GM15510 (cell line): Measurements from ENCODE around the gene ZNF236.

Source experiments
- POLR2A ChIP-seq: IDR thresholded peaks from 3 replicates; pipeline ENCODE4 v1.6.1; 2011; ENCODE audit warnings: borderline replicate concordance; ENCODE audit not compliant: insufficient read length; ENCODE audit errors: extremely low read depth

The ZNF236 gene

DNA sequence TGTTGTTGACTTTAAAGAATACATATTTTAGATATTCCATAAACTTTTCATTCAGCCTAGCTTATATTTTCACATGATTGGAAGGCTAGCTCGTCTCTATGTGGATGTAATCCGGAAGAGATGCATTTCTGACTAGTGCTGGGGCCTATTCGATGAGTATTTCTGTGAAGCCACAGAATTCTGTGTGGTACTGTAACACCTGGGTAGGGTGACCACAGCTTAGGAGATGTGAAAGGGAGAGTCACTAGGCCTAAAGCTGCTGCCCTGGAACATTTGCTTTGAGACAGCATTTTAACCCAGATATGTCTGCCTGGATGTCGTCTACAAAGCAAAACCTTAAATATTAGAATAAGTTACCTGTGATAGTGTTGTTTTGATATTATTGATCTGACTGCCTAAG is 83.5 kb downstream of the ZNF236 start:
- TF ChIP-seq POLR2A = no peak

DNA sequence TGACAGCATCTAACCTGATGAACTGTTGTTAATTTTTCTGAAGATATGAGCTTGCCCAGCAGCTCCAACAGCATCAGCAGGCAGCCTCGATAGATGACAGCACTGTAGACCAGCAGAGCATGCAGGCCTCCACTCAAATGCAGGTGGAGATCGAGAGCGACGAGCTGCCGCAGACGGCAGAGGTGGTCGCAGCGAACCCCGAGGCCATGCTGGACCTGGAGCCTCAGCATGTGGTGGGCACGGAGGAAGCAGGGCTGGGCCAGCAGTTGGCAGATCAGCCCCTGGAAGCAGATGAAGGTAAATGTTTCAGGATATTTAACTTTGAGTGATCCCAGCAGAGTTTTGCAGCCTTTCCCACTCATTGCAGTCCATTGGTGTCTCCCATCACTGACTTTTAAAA is 85.9 kb downstream of the ZNF236 start:
- TF ChIP-seq POLR2A = no peak

DNA sequence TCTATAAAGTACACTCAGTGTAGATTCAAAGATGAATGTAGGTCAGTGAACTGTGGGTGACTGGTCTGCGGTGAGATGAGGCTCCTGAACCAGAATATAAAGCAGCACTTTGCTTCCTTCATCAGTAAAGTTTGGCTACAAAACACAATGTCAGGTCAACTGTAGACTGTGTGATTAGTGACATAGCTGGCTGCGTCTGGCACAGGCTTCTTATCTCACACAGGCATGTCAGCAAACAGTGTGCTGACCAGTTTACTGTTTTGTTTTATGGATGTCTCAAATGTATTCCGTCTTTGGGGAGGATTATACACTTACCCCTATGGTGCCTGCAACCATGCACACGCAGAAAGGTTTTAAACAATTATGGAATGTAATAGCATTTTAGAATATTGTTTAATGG is 87.1 kb downstream of the ZNF236 start:
- no peak for TF ChIP-seq POLR2A

DNA sequence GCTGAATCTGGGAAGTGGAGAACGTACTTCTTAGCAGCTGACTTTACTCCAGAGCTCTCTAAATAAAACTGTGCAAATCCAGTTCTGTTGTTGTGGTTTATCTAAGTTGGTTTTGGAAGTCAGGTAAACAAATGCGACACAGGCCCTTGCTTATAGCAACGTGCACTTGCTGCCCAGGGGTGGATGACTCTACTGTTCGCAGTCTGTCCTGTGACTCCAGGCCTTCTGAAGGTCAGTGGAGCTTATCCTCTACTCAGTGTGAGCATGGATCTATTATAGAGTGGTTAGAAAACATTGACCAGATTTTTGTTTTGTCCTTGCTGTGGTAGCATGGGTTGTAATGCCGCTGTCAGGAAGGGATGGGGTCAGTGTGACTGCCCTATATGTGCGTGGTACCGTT is 89.1 kb downstream of the ZNF236 start:
- no peak for TF ChIP-seq POLR2A

DNA sequence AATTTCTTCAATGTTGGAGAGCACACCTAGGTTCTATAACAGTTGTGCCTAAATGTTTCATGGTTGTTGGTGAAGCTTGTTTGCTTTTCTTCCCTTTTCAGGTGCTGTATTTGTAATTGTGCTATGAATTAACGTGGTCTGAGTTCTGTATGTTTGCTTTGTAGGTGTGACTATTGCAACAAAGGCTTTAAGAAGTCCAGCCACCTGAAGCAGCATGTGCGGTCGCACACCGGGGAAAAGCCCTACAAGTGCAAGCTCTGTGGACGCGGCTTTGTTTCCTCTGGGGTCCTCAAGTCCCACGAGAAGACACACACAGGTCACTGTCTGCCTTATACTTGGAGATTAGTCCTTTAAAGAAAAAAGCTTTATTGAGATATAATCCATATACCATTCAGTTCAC is 91.2 kb downstream of the ZNF236 start:
- TF ChIP-seq POLR2A = no peak

DNA sequence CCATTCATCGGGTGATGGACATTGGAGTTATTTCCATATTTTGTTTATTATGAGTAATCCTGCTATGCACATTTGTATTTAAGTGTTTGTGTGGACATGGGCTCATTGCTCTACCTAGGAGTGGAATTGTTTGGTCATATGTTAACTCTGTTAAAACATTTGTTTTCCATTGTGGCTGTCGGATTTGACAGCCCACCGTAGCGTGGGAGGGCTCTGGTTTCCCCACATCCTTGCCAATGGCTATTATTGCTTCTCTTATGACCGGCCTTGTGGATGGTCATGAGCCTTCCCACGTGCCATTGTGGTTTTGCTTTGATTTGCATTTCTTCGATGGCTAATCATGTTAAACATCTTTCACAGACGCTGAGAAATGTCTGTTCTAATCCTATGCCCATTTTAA is 92.0 kb downstream of the ZNF236 start:
- no peak for TF ChIP-seq POLR2A

GRCh38 chr18:76914796-76915195 is 92.4 kb downstream of the ZNF236 start:
- TF ChIP-seq POLR2A = no peak

DNA sequence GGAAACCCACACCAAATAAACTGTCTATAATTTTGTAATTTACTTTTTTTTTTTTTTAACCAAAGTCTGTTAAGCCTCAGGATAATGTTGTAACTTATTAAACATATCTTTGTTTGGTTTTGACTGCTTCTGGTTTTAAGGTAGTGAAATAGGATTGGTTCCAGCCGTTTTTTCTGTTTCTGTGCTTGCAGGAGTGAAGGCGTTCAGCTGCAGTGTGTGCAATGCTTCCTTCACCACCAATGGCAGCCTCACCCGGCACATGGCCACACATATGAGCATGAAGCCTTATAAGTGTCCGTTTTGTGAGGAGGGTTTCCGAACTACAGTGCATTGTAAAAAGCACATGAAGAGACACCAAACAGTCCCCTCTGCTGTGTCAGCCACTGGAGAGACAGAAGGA is 93.1 kb downstream of the ZNF236 start:
- no peak for TF ChIP-seq POLR2A

DNA sequence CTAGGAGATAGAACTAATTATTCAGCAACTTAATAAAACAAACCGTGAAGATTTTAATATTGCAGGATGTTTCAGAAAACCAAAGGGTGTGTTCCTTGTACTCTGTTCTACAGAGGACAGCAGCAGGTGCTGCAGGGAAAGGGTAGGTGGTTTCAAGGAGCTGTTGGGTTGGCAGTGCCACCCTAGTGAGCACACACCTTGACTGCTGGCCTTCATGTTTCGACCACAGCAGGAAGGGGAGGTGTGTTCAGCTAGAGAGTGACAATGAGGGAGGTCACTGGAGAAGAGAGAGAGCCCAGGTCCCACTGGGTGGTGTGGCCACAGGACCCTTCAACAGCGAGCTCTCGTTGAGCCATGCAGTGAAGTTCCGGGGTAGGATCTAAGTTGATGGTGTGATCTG is 98.6 kb downstream of the ZNF236 start:
- TF ChIP-seq POLR2A = no peak

GRCh38 chr18:76922107-76922506 is 99.8 kb downstream of the ZNF236 start:
- TF ChIP-seq POLR2A = no peak

GRCh38 chr18:76923485-76924085 is 101.2 kb downstream of the ZNF236 start:
- no peak for TF ChIP-seq POLR2A

DNA sequence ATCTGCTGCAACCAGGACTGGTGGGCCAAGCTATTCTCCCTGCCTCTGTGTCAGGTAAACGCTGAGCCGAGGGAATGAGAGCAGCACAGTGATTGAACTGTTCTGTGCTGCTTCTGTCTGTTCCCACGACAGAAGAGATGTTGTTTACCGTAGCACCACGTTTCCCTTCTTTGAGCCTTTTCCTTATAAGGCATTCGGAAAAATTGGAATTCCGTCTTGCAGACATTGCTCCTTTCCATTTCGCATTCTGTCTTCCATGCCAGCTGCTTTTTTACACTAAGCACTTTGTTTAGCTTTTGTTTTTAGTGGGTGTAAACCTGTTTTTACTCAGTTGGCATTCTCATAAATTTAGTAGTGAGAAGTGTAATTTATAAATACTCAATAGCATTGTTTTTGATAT is 103.1 kb downstream of the ZNF236 start:
- no peak for TF ChIP-seq POLR2A

DNA sequence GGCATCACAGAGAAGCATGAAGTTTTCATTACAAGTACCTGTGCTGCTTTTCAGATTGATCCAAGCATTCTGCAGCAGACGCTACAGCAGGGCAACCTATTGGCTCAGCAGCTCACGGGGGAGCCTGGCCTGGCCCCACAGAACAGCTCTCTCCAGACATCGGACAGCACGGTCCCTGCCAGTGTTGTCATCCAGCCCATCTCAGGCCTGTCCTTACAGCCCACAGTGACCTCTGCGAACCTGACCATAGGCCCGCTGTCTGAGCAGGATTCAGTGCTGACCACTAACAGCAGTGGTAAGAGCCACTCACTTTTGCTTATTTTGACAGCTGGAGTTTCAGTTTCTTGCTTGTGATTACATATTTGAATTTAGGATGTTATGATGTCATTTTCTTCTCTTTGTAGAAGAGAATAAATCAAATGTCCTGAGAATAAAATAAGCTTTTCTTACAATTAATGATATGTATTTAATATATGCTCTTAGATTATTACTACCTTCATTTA is 104.9 kb downstream of the ZNF236 start:
- TF ChIP-seq POLR2A = no peak

- no peak for TF ChIP-seq POLR2A
Measured at GRCh38 chr18:76928179-76928868, 106.0 kb downstream of the ZNF236 start.

DNA sequence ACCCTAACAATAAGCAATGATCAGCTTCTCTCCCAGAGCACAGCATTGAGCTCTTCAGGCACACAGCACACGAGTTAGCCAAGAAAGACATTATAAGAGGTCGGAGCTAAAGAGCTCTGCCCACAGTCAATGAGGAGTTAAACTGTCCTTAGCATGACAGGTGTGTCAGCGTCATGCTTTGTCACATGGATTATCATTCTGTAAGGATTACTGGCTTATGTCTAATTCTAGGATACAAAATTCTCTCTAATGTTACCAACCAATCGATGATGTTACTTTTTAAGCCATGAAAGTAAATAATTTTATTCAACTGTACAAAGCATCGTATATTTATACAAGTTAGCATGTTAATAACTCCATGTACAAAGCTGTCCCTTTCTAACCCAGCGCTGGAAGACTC is 108.8 kb downstream of the ZNF236 start:
- no peak for TF ChIP-seq POLR2A
